ENCODE data around the gene MOB2.
"Not testable (repeated sequence)": the region's sequence is repeated elsewhere in the genome, so short reads cannot be mapped to it uniquely, and the experiment has no call there.

MOB2 gene

DNA sequence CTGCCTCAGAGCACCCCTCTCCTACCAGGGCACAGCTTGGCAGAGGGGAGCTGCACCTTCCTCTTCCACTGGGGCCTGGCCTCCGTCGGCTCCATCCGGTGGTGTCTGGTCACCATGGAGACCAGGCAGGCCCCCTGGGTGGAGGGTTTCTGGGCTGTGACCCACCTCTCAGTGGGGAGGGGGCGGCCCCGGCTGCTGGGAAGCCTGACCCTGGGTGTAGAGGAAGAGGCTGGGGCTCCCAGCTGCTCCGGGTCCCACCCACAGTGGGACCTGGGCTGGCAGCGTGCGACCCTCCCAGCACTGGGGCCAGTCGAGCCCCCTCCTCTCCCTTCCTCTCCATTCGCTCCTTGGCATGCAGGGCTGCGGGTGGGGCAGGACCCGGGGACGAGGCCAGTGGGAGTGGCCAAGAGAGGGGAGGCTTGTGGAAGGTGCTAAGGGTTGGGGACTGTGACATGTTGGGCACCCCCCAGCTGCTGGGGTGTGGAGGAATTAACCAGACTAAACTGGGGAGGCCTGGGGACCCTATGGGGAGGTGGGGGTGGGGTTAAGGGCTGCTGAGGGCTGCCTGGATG lies 50.0 kb downstream of the MOB2 start:
- TF ChIP-seq, protein P1, sequence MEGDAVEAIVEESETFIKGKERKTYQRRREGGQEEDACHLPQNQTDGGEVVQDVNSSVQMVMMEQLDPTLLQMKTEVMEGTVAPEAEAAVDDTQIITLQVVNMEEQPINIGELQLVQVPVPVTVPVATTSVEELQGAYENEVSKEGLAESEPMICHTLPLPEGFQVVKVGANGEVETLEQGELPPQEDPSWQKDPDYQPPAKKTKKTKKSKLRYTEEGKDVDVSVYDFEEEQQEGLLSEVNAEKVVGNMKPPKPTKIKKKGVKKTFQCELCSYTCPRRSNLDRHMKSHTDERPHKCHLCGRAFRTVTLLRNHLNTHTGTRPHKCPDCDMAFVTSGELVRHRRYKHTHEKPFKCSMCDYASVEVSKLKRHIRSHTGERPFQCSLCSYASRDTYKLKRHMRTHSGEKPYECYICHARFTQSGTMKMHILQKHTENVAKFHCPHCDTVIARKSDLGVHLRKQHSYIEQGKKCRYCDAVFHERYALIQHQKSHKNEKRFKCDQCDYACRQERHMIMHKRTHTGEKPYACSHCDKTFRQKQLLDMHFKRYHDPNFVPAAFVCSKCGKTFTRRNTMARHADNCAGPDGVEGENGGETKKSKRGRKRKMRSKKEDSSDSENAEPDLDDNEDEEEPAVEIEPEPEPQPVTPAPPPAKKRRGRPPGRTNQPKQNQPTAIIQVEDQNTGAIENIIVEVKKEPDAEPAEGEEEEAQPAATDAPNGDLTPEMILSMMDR (IDR thresholded peaks at IDR 0.05; ENCODE audit: control extremely low read depth, extremely low read depth, low read depth, missing control alignments) = no peak
- POLR2A ChIA-PET = no interaction called here
- DNase-seq (ENCODE audit: extremely low spot score) = no peak
- CTCF ChIA-PET = interaction anchor here (1.2 kb wide), 1 partner anchor 18 kb away, joined by 3 read pairs; no protein-coding TSS in a partner anchor

DNA sequence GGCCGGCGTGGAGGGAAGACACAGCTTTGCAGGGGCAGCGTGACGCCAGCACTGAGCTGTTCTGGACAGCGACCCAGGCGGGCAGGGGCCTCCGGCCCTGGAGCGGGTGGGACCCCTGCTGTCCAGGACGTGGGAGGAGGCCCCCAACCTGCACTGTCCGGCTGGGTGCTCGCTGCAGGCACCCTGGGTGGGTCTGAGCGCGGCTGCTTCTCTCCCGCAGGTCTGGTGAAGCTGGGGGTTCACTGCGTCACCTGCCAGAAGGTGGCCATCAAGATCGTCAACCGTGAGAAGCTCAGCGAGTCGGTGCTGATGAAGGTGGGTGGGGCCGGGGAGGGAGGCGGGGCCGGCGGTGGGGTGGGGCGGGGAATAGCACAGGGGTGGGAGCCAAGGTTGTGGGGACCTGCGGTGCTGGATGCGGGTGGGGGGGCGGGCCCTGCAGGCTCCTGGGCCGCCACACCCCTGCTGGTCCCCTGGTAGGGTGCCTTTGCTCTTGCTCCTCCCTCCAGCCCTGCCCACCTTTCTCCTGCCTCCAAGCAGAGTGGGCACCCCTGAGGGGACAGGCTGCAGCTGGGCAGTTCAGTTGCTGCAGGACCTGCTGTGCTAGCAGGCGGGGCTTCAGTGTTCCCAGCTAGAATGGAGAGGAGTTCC lies 50.6 kb downstream of the MOB2 start:
- TF ChIP-seq, protein P1 (IDR thresholded peaks at IDR 0.05; ENCODE audit: control extremely low read depth, extremely low read depth, low read depth, missing control alignments) = no peak
- no peak for DNase-seq (ENCODE audit: extremely low spot score)
- CTCF ChIA-PET = interaction anchor here (1.2 kb wide), 1 partner anchor 18 kb away, joined by 3 read pairs; no protein-coding TSS in a partner anchor
- POLR2A ChIA-PET = no interaction called here

DNA sequence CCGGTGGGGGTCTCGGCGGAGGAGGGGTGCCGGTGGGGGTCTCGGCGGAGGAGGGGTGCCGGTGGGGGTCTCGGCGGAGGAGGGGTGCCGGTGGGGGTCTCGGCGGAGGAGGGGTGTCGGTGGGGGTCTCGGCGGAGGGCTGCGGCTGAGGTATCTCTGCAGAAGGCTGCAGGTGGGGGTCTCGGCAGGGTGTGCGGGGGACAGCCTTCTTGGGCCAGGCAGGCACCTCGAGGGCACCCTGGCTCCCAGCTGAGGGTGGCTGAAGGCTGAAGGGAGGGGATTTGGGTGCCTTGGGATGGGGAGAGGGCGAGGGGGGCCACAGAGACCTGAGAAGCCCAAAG lies 51.1 kb downstream of the MOB2 start:
- CTCF ChIA-PET = interaction anchor here (1.2 kb wide), 1 partner anchor 19 kb away, joined by 3 read pairs; no protein-coding TSS in a partner anchor

DNA sequence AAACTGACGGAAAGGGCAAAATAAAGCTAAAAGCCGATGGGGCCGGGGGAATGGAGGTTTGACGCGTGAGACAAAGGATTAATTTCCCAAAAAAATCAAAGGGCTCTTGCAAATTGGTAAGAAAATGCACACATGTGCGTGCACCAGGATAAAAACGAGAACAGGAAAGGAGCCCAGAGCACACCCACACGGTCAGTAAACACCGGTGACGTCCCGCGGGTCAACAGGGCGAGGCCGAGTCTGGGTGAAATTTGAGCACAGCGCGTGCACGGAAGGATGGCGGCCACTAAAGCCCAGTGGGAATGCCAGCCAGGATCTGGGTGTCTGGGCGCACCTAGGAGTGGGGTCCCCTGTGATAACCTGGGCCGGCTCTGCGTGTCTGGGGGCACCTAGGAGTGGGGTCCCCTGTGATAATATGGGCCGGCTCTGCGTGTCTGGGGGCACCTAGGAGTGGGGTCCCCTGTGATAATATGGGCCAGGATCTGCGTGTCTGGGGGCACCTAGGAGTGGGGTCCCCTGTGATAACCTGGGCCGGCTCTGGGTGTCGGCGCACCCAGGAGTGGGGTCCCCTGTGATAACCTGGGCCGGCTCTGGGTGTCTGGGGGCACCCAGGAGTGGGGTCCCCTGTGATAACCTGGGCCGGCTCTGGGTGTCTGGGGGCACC lies 52.5 kb downstream of the MOB2 start:
- POLR2A ChIA-PET = no interaction called here
- CTCF ChIA-PET = no interaction called here
- TF ChIP-seq, protein P1 (IDR thresholded peaks at IDR 0.05; ENCODE audit: control extremely low read depth, extremely low read depth, low read depth, missing control alignments) = no peak
- DNase-seq (ENCODE audit: extremely low spot score) = no peak

More for the DNA sequence above, 51.1 kb downstream of the MOB2 start:
- POLR2A ChIA-PET; DNase-seq (ENCODE audit: extremely low spot score): not testable (repeated sequence)

DNA sequence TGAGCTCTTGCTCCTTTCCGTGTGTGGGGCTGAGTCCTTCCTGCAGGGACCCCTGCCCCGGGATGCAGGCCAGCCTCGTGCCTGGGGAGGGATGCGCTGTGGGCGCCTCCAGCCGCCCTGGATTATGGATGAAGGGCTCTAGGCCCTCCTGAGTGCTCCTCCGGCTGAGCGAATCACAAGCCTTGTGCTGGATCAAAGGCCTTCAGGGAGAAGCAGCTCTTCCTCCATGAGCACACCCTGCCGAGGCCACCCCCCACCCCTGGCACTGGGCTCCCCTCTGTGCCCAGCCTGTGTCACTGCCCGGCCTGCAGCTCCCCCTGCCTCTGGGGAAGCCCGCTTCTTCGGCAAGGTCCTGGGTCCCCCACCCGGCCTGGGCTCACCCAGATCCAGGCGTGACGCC lies 53.0 kb downstream of the MOB2 start:
- ChIA-PET POLR2A (no interaction called here), CTCF (no interaction called here)
- DNase-seq (ENCODE audit: extremely low spot score) = no peak
- TF ChIP-seq, protein P1 (IDR thresholded peaks at IDR 0.05; ENCODE audit: control extremely low read depth, extremely low read depth, low read depth, missing control alignments) = no peak

DNA sequence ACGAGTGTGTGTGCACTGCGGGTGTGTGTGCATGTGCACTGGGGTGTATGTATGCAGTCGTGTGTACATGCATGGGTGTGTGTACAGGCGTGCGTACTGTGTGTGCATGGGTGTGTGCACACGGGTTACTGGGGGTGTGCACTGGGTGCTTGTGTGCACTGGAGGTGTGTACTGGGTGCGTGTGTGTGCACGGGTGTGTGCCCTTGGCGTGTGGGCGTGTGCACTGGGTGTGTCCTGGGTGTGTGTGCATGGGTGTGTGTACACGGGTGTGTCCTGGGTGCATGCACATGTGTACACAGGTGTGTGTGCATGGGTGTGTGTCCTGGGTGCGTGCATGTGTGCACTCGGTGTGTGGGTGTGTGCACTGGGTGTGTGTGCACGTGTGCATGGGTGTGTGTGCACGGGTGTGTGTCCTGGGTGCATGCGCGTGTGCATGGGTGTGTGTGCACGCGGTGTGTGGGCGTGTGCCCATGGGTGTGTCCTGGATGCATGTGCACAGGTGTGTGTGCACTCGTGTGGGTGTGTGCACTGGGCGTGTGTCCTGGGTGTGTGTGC lies 57.7 kb downstream of the MOB2 start:
- CTCF ChIA-PET = no interaction called here
- DNase-seq (ENCODE audit: extremely low spot score) = no peak
- TF ChIP-seq, protein P1 (IDR thresholded peaks at IDR 0.05; ENCODE audit: control extremely low read depth, extremely low read depth, low read depth, missing control alignments) = no peak
- POLR2A ChIA-PET = no interaction called here

DNA sequence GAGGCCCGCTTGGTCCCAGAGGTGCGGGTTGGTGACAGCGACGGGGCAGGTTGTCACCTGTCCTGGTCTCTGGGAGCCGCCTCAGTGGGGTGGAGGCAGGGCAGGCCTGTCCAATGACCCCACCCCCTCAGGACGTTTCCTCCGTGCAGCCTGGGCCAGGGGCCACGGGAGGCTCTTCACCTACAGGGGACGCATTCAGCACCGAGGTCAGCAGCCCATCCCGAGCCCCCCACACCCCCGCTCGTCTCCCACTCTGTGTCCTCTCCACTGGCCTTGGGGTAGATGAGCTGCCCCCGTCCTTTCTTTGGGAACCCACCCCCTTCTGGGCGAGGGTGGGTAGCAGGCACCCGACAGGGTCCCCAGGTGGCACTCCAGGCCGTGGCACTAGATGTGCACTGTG lies 61.1 kb downstream of the MOB2 start:
- CTCF ChIA-PET = no interaction called here

More for the DNA sequence above, 61.1 kb downstream of the MOB2 start:
- TF ChIP-seq, protein P1 (IDR thresholded peaks at IDR 0.05; ENCODE audit: control extremely low read depth, extremely low read depth, low read depth, missing control alignments) = no peak
- POLR2A ChIA-PET = no interaction called here
- DNase-seq (ENCODE audit: extremely low spot score) = no peak
